ENCODE results near the gene TOP1.
"Not testable (repeated sequence)": the region's sequence is repeated elsewhere in the genome, so short reads cannot be mapped to it uniquely, and the experiment has no call there.

The TOP1 gene

DNA sequence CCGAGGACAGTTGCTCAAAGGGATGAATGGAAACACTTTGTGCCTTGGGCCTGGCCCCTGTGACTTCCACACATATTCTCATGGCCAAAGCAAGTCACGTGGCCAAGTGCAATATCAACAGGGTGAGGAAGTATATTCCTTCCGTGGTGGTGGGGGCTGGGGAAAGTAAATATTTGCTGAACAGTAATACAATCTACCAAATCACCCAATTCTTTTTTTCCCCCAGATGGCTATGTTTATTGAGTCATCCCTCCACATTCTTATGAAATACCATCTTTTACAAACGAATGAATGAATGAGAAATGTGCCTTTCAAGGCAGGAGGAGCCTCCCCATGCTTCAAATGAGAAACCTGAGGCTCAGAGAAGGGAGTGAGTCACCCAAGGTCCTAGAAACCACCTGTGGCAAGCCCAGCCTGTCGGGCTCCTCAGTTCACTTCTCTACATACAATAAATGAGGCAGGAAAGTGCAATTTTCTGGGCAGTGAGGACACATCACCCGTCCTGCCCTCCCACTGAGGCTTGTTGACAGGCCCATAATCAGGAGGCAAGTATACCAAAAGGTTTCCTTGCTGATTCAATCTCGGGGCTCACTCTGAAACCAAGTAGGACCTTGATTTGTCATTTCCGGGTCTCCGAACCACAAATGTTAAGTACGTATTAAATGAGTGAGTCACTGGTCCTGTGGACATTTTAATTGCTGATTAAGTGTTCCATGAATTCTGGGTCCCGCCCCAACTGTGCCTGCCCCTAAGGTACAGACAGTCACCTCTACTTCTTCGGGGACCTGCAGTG lies 25.3 kb upstream of the TOP1 start:
- TF ChIP-seq, protein P1, sequence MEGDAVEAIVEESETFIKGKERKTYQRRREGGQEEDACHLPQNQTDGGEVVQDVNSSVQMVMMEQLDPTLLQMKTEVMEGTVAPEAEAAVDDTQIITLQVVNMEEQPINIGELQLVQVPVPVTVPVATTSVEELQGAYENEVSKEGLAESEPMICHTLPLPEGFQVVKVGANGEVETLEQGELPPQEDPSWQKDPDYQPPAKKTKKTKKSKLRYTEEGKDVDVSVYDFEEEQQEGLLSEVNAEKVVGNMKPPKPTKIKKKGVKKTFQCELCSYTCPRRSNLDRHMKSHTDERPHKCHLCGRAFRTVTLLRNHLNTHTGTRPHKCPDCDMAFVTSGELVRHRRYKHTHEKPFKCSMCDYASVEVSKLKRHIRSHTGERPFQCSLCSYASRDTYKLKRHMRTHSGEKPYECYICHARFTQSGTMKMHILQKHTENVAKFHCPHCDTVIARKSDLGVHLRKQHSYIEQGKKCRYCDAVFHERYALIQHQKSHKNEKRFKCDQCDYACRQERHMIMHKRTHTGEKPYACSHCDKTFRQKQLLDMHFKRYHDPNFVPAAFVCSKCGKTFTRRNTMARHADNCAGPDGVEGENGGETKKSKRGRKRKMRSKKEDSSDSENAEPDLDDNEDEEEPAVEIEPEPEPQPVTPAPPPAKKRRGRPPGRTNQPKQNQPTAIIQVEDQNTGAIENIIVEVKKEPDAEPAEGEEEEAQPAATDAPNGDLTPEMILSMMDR (IDR thresholded peaks at IDR 0.05; ENCODE audit: control insufficient read depth, insufficient read depth, low read depth, low read length, missing control alignments), result no peak
- no peak overlapping the region for H3K4me3 ChIP-seq (ENCODE audit: control insufficient read depth, low read depth, low read length)
- DNase-seq (ENCODE audit: low read depth), result peak; percentile 94

DNA sequence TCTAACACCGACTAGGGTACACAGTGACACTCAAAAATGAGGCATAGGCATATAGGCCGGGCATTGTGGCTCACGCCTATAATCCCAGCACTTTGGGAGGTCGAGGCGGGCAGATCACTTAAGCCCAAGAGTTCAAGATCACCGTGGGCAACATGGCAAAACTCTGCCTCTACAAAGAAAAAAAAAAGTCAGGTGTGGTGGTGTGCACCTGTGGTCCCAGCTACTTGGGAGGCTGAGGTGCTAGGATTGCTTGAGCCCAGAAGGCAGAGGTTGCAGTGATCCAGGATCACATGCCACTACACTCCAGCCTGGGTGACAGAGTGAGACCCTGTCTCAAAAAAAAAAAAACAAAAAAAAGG lies 24.7 kb upstream of the TOP1 start:
- not testable (repeated sequence) for DNase-seq (ENCODE audit: low read depth); H3K4me3 ChIP-seq (ENCODE audit: control insufficient read depth, low read depth, low read length)

DNA sequence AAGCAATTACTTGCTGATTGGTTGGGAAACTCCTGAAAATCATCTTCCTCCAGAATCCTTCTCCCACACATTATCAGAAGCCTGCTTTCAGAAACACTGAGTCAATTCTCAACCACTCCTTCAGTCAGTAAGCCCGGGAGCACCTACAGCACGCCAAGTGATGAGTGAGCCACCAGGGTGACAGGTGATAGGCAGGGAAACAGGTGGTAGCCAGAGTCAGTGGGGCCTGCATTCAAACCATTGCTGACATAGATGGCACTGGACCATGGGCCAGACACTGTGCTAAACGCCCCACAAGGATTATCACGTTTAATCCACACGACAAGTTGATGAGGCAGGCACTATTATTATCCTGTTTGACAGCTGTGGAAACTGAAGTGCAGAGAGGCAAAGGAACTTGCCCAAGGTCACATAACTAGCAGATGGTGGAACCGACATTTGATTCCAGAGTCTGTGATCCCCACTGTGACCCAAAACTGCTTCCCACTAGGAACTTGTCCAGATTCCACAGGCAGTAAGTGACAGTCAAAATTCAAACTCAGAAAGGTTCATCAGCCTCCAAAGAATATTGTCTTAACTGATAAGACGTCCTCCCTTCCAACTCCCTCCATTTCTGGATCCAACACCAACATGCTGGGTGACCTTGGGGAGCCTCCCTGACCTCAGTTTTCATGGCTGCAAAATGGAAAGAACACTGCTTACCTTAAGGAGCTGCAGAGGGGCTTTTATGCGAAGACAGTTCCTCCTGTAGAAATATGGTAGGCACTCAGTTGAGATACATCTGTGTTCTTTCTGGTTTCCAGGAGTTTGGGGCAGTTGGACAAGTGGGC lies 23.9 kb upstream of the TOP1 start:
- H3K4me3 ChIP-seq (ENCODE audit: control insufficient read depth, low read depth, low read length), result no peak overlapping the region
- DNase-seq (ENCODE audit: low read depth), result no peak
- TF ChIP-seq, protein P1 (IDR thresholded peaks at IDR 0.05; ENCODE audit: control insufficient read depth, insufficient read depth, low read depth, low read length, missing control alignments), result no peak

DNA sequence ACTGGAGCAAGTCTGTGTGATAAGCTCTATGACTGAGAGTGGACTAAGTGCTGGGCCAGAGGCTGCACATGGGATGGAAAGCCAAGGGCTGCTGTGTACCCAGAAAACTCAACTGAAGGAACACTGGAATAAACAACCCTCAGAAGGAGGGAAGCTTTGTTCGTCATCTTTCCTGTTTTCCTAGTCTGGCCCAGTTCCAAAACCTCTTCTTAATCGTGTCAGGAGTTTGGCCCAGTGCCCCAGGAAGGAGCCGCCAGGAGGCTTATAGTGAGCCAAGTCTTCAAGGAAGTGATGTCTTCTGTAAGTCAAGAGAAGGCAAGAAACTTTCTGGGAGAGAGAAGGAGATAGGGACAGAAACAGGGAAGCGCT lies 23.3 kb upstream of the TOP1 start:
- DNase-seq (ENCODE audit: low read depth), result peak; percentile 68
- TF ChIP-seq, protein P1 (IDR thresholded peaks at IDR 0.05; ENCODE audit: control insufficient read depth, insufficient read depth, low read depth, low read length, missing control alignments), result no peak

DNA sequence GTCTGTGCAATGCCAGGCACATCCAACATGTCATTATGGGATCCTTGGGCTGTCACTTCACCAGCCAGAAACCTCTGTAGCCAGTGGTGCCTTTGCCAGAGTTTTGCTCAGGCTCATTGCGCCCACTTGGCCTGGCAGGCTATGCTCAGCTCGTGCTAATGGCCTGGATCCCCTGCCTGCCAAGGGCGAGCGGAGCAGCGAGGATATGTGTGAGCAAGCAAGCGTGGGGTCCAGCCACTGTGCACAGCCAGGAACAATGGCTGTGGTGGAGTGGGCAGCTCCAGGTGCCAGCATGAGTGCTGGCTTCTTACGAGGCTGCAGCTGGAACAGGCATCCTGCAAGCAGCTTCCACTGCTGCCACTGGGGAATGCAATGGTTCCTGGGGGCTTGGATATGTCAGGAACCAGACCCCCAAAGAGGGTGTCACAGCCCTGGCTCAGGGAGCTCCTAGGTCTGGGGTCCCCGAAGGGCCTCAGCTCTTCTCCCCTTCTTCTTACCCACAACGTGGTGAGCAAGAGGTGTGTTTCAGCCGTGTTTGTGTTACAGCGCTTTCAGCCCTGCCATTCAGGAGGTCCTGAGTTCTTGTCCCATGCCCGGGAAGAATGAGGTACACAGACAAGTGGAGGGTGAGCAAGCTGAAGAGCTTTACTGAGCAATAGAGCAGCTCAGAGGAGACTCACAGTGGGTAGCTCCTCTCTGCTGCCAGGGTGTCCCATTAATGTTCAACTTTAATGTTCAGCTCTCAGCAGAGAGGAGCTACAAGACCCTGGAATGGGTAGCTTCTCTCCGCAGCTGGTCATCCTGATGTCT lies 22.3 kb upstream of the TOP1 start:
- TF ChIP-seq, protein P1 (IDR thresholded peaks at IDR 0.05; ENCODE audit: control insufficient read depth, insufficient read depth, low read depth, low read length, missing control alignments), result no peak
- H3K4me3 ChIP-seq (ENCODE audit: control insufficient read depth, low read depth, low read length), result no peak overlapping the region
- DNase-seq (ENCODE audit: low read depth), result no peak

More for the DNA sequence above, 23.3 kb upstream of the TOP1 start:
- H3K4me3 ChIP-seq (ENCODE audit: control insufficient read depth, low read depth, low read length), result no peak overlapping the region

DNA sequence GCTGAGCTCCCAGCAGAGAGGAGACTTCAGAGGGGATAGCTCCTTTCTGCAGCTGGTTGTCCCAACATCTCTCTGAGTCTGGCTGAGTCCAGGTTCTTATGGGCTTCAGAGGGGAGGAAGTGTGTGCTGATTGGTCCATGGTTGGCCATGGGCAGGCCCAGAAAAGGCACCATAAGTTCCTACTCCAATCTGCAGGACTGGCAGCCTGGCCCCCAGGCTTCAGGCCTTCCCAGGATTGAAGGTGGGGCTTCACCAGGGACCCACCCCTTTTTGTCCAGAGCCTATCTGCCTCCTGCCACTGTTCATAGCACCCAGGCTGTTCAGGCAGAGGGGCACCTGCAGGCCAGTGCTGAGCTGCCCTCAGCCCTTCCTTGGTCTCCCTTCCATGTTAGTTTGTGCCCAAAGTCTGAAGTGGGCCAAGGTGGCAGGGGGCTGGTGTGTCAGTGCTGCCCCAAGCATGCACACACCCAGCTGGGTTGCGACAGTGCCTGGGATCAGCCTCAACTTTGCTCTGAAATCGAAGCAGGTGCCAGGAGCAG lies 21.6 kb upstream of the TOP1 start:
- no peak for DNase-seq (ENCODE audit: low read depth)
- TF ChIP-seq, protein P1 (IDR thresholded peaks at IDR 0.05; ENCODE audit: control insufficient read depth, insufficient read depth, low read depth, low read length, missing control alignments), result no peak
- H3K4me3 ChIP-seq (ENCODE audit: control insufficient read depth, low read depth, low read length), result no peak overlapping the region
